SK-N-MC (cell line): ENCODE measurements around the gene ZNF366.

Source experiments
- EZH2 ChIP-seq: fragments of 200-600 bp; sonication (generic); IDR thresholded peaks from one replicate; pipeline ENCODE4 v1.6.1; 2017; ENCODE audit warnings: antibody characterized with exemption
- FOXP2 ChIP-seq: optimal IDR thresholded peaks from 2 replicates; pipeline ENCODE3; 2011; ENCODE audit warnings: mild to moderate bottlenecking, moderate library complexity; ENCODE audit not compliant: insufficient read depth; ENCODE audit errors: extremely low read length, control extremely low read depth
- POLR2AphosphoS5 ChIP-seq: IDR thresholded peaks from 2 replicates; pipeline ENCODE4 v1.6.1; 2012; ENCODE audit warnings: mild to moderate bottlenecking, low read depth, low read length, borderline replicate concordance

DNA sequence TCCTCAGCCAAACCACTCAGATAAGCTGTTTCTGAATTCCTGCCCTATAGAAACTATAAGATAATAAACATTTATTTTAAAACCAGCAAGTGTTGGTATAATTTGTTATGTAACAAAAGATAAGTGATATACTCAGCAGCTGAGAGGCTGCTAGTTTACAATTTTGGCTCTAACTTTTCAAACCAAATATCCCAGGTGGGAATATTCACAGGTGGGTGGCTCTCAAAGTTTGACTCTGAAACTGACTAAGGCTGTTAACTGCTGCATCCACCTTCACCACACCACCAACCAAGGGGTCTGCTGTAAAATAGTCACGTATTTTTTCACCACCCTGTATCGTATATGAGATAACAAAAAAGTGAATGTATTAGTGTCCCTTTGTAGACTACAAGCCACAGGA lies 9.7 kb upstream of the ZNF366 start:
- TF ChIP-seq FOXP2: no peak
- no peak for TF ChIP-seq POLR2AphosphoS5
- no peak for TF ChIP-seq EZH2
